ENCODE data around the gene LGMN. TPM values are rescaled to one million over a fixed set of nuclear protein-coding genes. Genes with fewer than 3 reads are reported as not detected.

LGMN gene
- total and polyA plus RNA-seq, 4 donors, result 115 to 182 (median 136) TPM

- Histone ChIP-seq H3K27me3 (ENCODE audit: control insufficient read depth in 3 of 3, insufficient read depth in 3 of 3, low read length in 2 of 3) (no peaks in the 10 kb centered on the region), H3K27ac (ENCODE audit: low read depth in 1 of 2, low read length in 1 of 2) (peak overlapping the region in 1 of 2 donors; percentile 61), H3K9me3 (ENCODE audit: control insufficient read depth in 4 of 4, insufficient read depth in 3 of 4, low read length in 3 of 4) (no peaks in the 10 kb centered on the region), H3K36me3 (ENCODE audit: control insufficient read depth in 4 of 4, insufficient read depth in 4 of 4, low read length in 4 of 4) (peaks cover 0 to 29% (median 14%) of the 10 kb centered on the region in 4 donors), H3K4me1 (ENCODE audit: control insufficient read depth in 5 of 5, insufficient read depth in 5 of 5, low read length in 5 of 5) (peaks cover 0 to 27% (median 0%) of the 10 kb centered on the region in 5 donors), H3K4me3 (no peak overlapping the region), H3K9ac (ENCODE audit: insufficient read depth in 1 of 2, low read length in 2 of 2) (no peak overlapping the region)
- 23 to 43% methylated on average over 13 of the region's 13 CpGs for WGBS, 2 donors
- DNase-seq (no peak), ATAC-seq (ENCODE audit: insufficient read depth, low FRiP score) (peak; percentile 30)
- no peak for TF ChIP-seq CTCF (IDR thresholded peaks at IDR 0.05; ENCODE audit: control extremely low read depth, extremely low read depth)
Measured at GRCh38 chr14:92657457-92658142, 90.8 kb downstream of the LGMN start.

- Histone ChIP-seq H3K9me3 (ENCODE audit: control insufficient read depth in 4 of 4, insufficient read depth in 3 of 4, low read length in 3 of 4) (no peaks in the 10 kb centered on the region), H3K27ac (ENCODE audit: low read depth in 1 of 2, low read length in 1 of 2) (peak overlapping the region in 1 of 2 donors; percentile 60), H3K4me1 (ENCODE audit: control insufficient read depth in 5 of 5, insufficient read depth in 5 of 5, low read length in 5 of 5) (peaks cover 0 to 27% (median 0%) of the 10 kb centered on the region in 5 donors), H3K36me3 (ENCODE audit: control insufficient read depth in 4 of 4, insufficient read depth in 4 of 4, low read length in 4 of 4) (peaks cover 0 to 24% (median 16%) of the 10 kb centered on the region in 4 donors), H3K27me3 (ENCODE audit: control insufficient read depth in 3 of 3, insufficient read depth in 3 of 3, low read length in 2 of 3) (no peaks in the 10 kb centered on the region), H3K4me3 (no peak overlapping the region), H3K9ac (ENCODE audit: insufficient read depth in 1 of 2, low read length in 2 of 2) (no peak overlapping the region)
- no peak for ATAC-seq (ENCODE audit: insufficient read depth, low FRiP score)
- no peak for TF ChIP-seq CTCF (IDR thresholded peaks at IDR 0.05; ENCODE audit: control extremely low read depth, extremely low read depth)
- DNase-seq, result no peak
- 71 to 86% methylated on average over 8 of the region's 8 CpGs for WGBS, 2 donors
Measured at GRCh38 chr14:92656306-92657081, 91.9 kb downstream of the LGMN start.

- Histone ChIP-seq H3K27ac (ENCODE audit: low read depth in 1 of 2, low read length in 1 of 2) (peak overlapping the region in 1 of 2 donors; percentile 60), H3K36me3 (ENCODE audit: control insufficient read depth in 4 of 4, insufficient read depth in 4 of 4, low read length in 4 of 4) (peaks cover 0 to 24% (median 14%) of the 10 kb centered on the region in 4 donors), H3K4me1 (ENCODE audit: control insufficient read depth in 5 of 5, insufficient read depth in 5 of 5, low read length in 5 of 5) (peaks cover 0 to 32% (median 0%) of the 10 kb centered on the region in 5 donors), H3K4me3 (no peak overlapping the region), H3K27me3 (ENCODE audit: control insufficient read depth in 3 of 3, insufficient read depth in 3 of 3, low read length in 2 of 3) (no peaks in the 10 kb centered on the region), H3K9me3 (ENCODE audit: control insufficient read depth in 4 of 4, insufficient read depth in 3 of 4, low read length in 3 of 4) (no peaks in the 10 kb centered on the region), H3K9ac (ENCODE audit: insufficient read depth in 1 of 2, low read length in 2 of 2) (no peak overlapping the region)
- TF ChIP-seq CTCF (IDR thresholded peaks at IDR 0.05; ENCODE audit: control extremely low read depth, extremely low read depth), result no peak
- DNase-seq, result no peak
- ATAC-seq (ENCODE audit: insufficient read depth, low FRiP score), result no peak
- 65 to 78% methylated on average over 13 of the region's 13 CpGs for WGBS, 2 donors
Measured at GRCh38 chr14:92655419-92656201, 92.8 kb downstream of the LGMN start.

All from lung (tissue), 12 donors.